ENCODE measurements around the gene UTY. TPM values are rescaled to one million over a fixed set of nuclear protein-coding genes. Genes with fewer than 3 reads are reported as not detected.

Gene UTY
- total and polyA plus RNA-seq, 2 experiments from 2014 or later, result 15.7 to 36.3 TPM

GRCh38 chrY:13233901-13234300 is 245.9 kb downstream of the UTY start:
- H3K36me3 Mint-ChIP-seq (ENCODE audit: low read depth), result peaks cover 72% of the 10 kb centered on the region
- Histone ChIP-seq H3K27me3 (ENCODE audit: insufficient read depth) (no peaks in the 10 kb centered on the region), H2AFZ (no peak overlapping the region), H3K4me3 (no peak overlapping the region), H3K36me3 (ENCODE audit: insufficient read depth) (no peaks in the 10 kb centered on the region), H3K4me1 (ENCODE audit: insufficient read depth) (no peaks in the 10 kb centered on the region), H3F3A (replicated peaks; ENCODE audit: low read depth) (no peaks in the 10 kb centered on the region), H3K4me2 (no peak overlapping the region), H3K27ac (ENCODE audit: low read depth) (no peak overlapping the region), H3K79me2 (replicated peaks; ENCODE audit: insufficient read depth) (no peaks in the 10 kb centered on the region), H3K9me2 (ENCODE audit: insufficient read depth) (no peaks in the 10 kb centered on the region), H4K20me1 (replicated peaks; ENCODE audit: insufficient read depth) (no peaks in the 10 kb centered on the region)
- DNase-seq (ENCODE audit: low spot score) (no peak), ATAC-seq (no peak)
- H3K4me1 Mint-ChIP-seq, result no peaks in the 10 kb centered on the region
- TF ChIP-seq CTCF (conservative IDR thresholded peaks at IDR 0.05; ENCODE audit: low read depth in 2 of 2), result no peak
- TF ChIP-seq ZNF331 (CRISPR knock-in tag; IDR thresholded peaks at IDR 0.05; ENCODE audit: low read depth), result no peak
- no peak for TF ChIP-seq ZNF462 (CRISPR knock-in tag; IDR thresholded peaks at IDR 0.05)
- TF ChIP-seq ETS1 (IDR thresholded peaks at IDR 0.05), result no peak
- no peak for TF ChIP-seq STAT1 (IDR thresholded peaks at IDR 0.05; ENCODE audit: unreplicated experiment)
- no peak for TF ChIP-seq CREB1 (CRISPR knock-in tag; IDR thresholded peaks at IDR 0.05; ENCODE audit: low read depth)
- no peak for TF ChIP-seq JUNB (IDR thresholded peaks at IDR 0.05; ENCODE audit: unreplicated experiment)
- TF ChIP-seq NANOG (IDR thresholded peaks at IDR 0.05; ENCODE audit: borderline replicate concordance), result no peak
- TF ChIP-seq EZH2phosphoT487 (IDR thresholded peaks at IDR 0.05; ENCODE audit: unreplicated experiment), result no peak
- no peak for TF ChIP-seq POLR2AphosphoS5 (IDR thresholded peaks at IDR 0.05; ENCODE audit: low read depth)
- no peak for TF ChIP-seq REST (IDR thresholded peaks at IDR 0.05; ENCODE audit: unreplicated experiment)
- H3K9me3 Mint-ChIP-seq, result peaks cover 53% of the 10 kb centered on the region
- no peak overlapping the region for H3K4me3 Mint-ChIP-seq
- H3K27ac Mint-ChIP-seq, result no peak overlapping the region
- H3K27me3 Mint-ChIP-seq (ENCODE audit: insufficient read depth, low read depth, poor library complexity), result peaks cover 2% of the 10 kb centered on the region

All from GM23338 (cell line).